Endothelial cell of umbilical vein (primary cell): ENCODE data around the gene ERCC4. TPM values are rescaled to one million over a fixed set of nuclear protein-coding genes. Genes with fewer than 3 reads are reported as not detected.

Experiments used
- BruUV-seq: library from RNA; stranded (reverse); fragments of 400-500 nt; replicated peaks from 2 replicates; lab custom pipeline; 2021; lab: Mats Ljungman, UMichigan
- CTCF ChIA-PET: fragments of 300-600, 350-600 bp; sonication (Branson Sonifier 250); formaldehyde crosslinking; loops from one replicate; lab custom pipeline; 2021; ENCODE audit warnings: antibody characterized with exemption, inconsistent platforms; lab: Charles Lee
- POLR2A ChIA-PET: fragments of 300-600, 350-600 bp; sonication (Branson Sonifier 250); formaldehyde crosslinking; loops from one replicate; lab custom pipeline; 2021; ENCODE audit warnings: antibody characterized with exemption, inconsistent platforms; lab: Charles Lee
- DNase-seq: peaks from one replicate; pipeline ENCODE4 v3.0.0-alpha.2; 2011; ENCODE audit warnings: low read depth, low spot score
- FAIRE-seq: peaks from 2 replicates; lab custom pipeline; 2011; peaks lifted over from hg19 to GRCh38; lab: Jason Lieb, UNC
- H2AFZ ChIP-seq: 2 replicates; pipeline ENCODE4 v1.6.0; 2012; ENCODE audit warnings: low read depth, low read length, control low read depth, inconsistent platforms
- H3K27ac ChIP-seq: 2 replicates; pipeline ENCODE4 v1.5.1; 2011; ENCODE audit warnings: low read depth, mild to moderate bottlenecking, control low read depth, low read length, moderate library complexity; ENCODE audit not compliant: insufficient read depth
- H3K27me3 ChIP-seq, 2 experiments: 2 replicates each; pipeline versions ENCODE4 v1.6.0 to v1.6.1; 2011; ENCODE audit warnings: low read length in 2 of 2, mixed read lengths in 1 of 2; ENCODE audit not compliant: control insufficient read depth in 2 of 2, insufficient read depth in 2 of 2
- H3K36me3 ChIP-seq, 2 experiments: 2 replicates in 1 of 2; 3 replicates in 1 of 2; pipeline ENCODE4 v1.5.1; 2011; ENCODE audit warnings: low read length in 2 of 2, mild to moderate bottlenecking in 1 of 2, moderate library complexity in 1 of 2; ENCODE audit not compliant: control insufficient read depth in 2 of 2, insufficient read depth in 2 of 2; ENCODE audit errors: extremely low read depth in 1 of 2
- H3K4me1 ChIP-seq: 3 replicates; pipeline ENCODE4 v1.5.1; 2011; ENCODE audit warnings: mild to moderate bottlenecking, low read length; ENCODE audit not compliant: control insufficient read depth, insufficient read depth; ENCODE audit errors: extremely low read depth
- H3K4me2 ChIP-seq: 2 replicates; pipeline ENCODE4 v1.6.1; 2011; ENCODE audit warnings: low read length, control low read depth, mixed read lengths; ENCODE audit not compliant: insufficient read depth
- H3K4me3 ChIP-seq, 3 experiments: fragments of 200-600 bp in 1 of 3; sonication (generic), shearing (Covaris generic) in 1 of 3; replicated peaks in 1 of 3; 2 replicates each; pipeline ENCODE4 v1.5.1; 2011 to 2016; ENCODE audit warnings: control low read depth in 3 of 3, low read length in 3 of 3, mild to moderate bottlenecking in 2 of 3, inconsistent platforms in 1 of 3, low read depth in 1 of 3, moderate library complexity in 1 of 3; ENCODE audit not compliant: insufficient read depth in 1 of 3
- H3K79me2 ChIP-seq: 2 replicates; pipeline ENCODE4 v1.6.0; 2012; ENCODE audit warnings: low read length, inconsistent platforms; ENCODE audit not compliant: control insufficient read depth, insufficient read depth
- H3K9ac ChIP-seq: replicated peaks from 2 replicates; pipeline ENCODE3; 2011; ENCODE audit warnings: low read length, control low read depth; ENCODE audit not compliant: insufficient read depth; ENCODE audit errors: extremely low read depth
- H3K9me1 ChIP-seq: replicated peaks from 3 replicates; pipeline ENCODE4 v1.6.0; 2011; ENCODE audit warnings: mild to moderate bottlenecking, low read length; ENCODE audit not compliant: control insufficient read depth, insufficient read depth; ENCODE audit errors: extremely low read depth
- H3K9me3 ChIP-seq: replicated peaks from 2 replicates; pipeline ENCODE4 v1.5.1; 2012; ENCODE audit warnings: low read length, inconsistent platforms; ENCODE audit not compliant: control insufficient read depth, insufficient read depth
- H4K20me1 ChIP-seq: replicated peaks from 2 replicates; pipeline ENCODE3; 2011; ENCODE audit warnings: mild to moderate bottlenecking, low read length; ENCODE audit not compliant: control insufficient read depth, insufficient read depth; ENCODE audit errors: extremely low read depth
- EZH2 ChIP-seq: IDR thresholded peaks from 2 replicates; pipeline ENCODE4 v1.6.1; 2012; ENCODE audit warnings: borderline replicate concordance, low read depth, mild to moderate bottlenecking, moderate library complexity, low read length, inconsistent platforms; ENCODE audit not compliant: severe bottlenecking
- FOS ChIP-seq: IDR thresholded peaks from 2 replicates; pipeline ENCODE4 v1.6.1; 2011; ENCODE audit warnings: mild to moderate bottlenecking, low read length, moderate library complexity, borderline replicate concordance; ENCODE audit not compliant: insufficient read depth
- GATA2 ChIP-seq: IDR thresholded peaks from 2 replicates; pipeline ENCODE4 v1.7.0; 2011; ENCODE audit warnings: low read depth, mild to moderate bottlenecking, moderate library complexity, mixed read lengths, low read length; ENCODE audit not compliant: insufficient read length, insufficient read depth
- JUN ChIP-seq: IDR thresholded peaks from 2 replicates; pipeline ENCODE4 v1.6.1; 2011; ENCODE audit warnings: borderline replicate concordance, low read depth; ENCODE audit not compliant: insufficient read length, insufficient read depth
- MYC ChIP-seq: IDR thresholded peaks from one replicate; pipeline ENCODE4 v1.6.1; 2011; ENCODE audit warnings: mild to moderate bottlenecking, low read depth, low read length
- POLR2A ChIP-seq: IDR thresholded peaks from 2 replicates; pipeline ENCODE4 v1.6.1; 2012; ENCODE audit warnings: low read depth, mild to moderate bottlenecking, control low read depth, low read length
- POLR2AphosphoS5 ChIP-seq: IDR thresholded peaks from 2 replicates; pipeline ENCODE4 v1.6.1; 2012; ENCODE audit warnings: low read depth, mild to moderate bottlenecking, control low read depth, low read length, moderate library complexity; ENCODE audit not compliant: insufficient read depth
- dilution Hi-C: fragments of 300-500 bp; cut with MboI; formaldehyde crosslinking; loops from one replicate; pipeline ENCODE4 v1.15.0; 2019; ENCODE audit warnings: low sequenced_read_pairs; ENCODE audit not compliant: extremely low pct_ligation_motif_present
- intact Hi-C: fragments of 100-400 bp; cut with micrococcal nuclease; formaldehyde crosslinking; loops from one replicate; pipeline ENCODE4 v1.10.0; 2022
- polyA plus RNA-seq, 4 experiments: library from polyadenylated mRNA; depleted of rRNA in 3 of 4; stranded (reverse) in 3 of 4; unstranded in 1 of 4; fragments of >200 nt; gene quantifications; 2 replicates each; pipeline versions ENCODE4 v1.2.1 to v1.2.3, GENCODE V29; 2011 to 2012; ENCODE audit warnings: missing spikeins in 1 of 4
- total RNA-seq: library from RNA; stranded (reverse); gene quantifications from 2 replicates; pipeline ENCODE4 v1.2.3, GENCODE V29; 2021
- TF ChIP-seq, protein P1 (sequence below): IDR thresholded peaks from 2 replicates; pipeline ENCODE4 v1.6.1; 2011; ENCODE audit not compliant: insufficient read depth, insufficient read length
- TF ChIP-seq, protein P2 (sequence below), 2 donors: IDR thresholded peaks; 1 replicate in 1 of 2; 2 replicates in 1 of 2; pipeline ENCODE4 v1.5.1; 2011; ENCODE audit warnings: low read length in 2 of 2, mild to moderate bottlenecking in 2 of 2, moderate library complexity in 2 of 2, control low read depth in 1 of 2, inconsistent platforms in 1 of 2, low read depth in 1 of 2; ENCODE audit not compliant: insufficient read depth in 1 of 2; ENCODE audit errors: extremely low read depth in 1 of 2

ERCC4 gene
- total and polyA plus RNA-seq, 2 donors (not counting 3 experiments of a cell fraction or from before 2014, with no cell fraction given) = 4.9 to 17.1 TPM

DNA sequence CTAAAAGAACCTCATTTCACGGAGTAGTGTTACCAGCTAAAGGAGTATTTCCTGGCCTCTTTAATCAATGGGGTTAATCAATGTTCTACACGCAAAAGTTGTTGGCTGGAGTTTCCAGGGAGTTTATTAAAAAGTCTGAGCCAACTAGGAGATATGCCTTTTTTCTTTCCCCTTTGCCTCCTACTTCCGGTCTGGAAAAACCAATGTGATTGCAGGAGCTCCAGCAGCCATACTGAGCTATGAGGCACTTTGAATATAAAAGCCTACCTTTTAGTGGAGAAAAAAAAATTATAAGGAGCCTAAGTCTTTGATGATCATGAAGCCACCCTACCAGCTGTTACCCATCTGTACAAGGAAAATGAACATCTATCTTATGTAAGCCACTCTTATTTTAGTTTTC is 17.9 kb upstream of the ERCC4 start:
- Histone ChIP-seq H3K4me3 (no peak overlapping the region), H3K27ac (no peak overlapping the region), H3K9me1 (no peaks in the 10 kb centered on the region), H3K27me3 (peaks cover 0 to 2% of the 10 kb centered on the region in 2 experiments), H3K4me2 (no peak overlapping the region), H3K4me1 (no peaks in the 10 kb centered on the region), H3K36me3 (no peaks in the 10 kb centered on the region), H3K9ac (no peak overlapping the region), H3K9me3 (no peaks in the 10 kb centered on the region), H4K20me1 (no peaks in the 10 kb centered on the region), H3K79me2 (no peaks in the 10 kb centered on the region), H2AFZ (no peak overlapping the region)
- CTCF ChIA-PET = interaction anchor here (1.2 to 1.4 kb wide), 3 partner anchors 14 to 28 kb away, joined by 3 to 6 read pairs (median 4); partner anchors contain the start of gene ERCC4
- POLR2A ChIA-PET = no interaction called here
- dilution Hi-C loops (no loop called here), intact Hi-C loops (no loop called here)
- no TSS peak for BruUV-seq
- no peak for FAIRE-seq
- DNase-seq = no peak
- no peak for TF ChIP-seq MYC
- TF ChIP-seq, protein P1, sequence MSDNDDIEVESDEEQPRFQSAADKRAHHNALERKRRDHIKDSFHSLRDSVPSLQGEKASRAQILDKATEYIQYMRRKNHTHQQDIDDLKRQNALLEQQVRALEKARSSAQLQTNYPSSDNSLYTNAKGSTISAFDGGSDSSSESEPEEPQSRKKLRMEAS = no peak
- TF ChIP-seq, protein P2, sequence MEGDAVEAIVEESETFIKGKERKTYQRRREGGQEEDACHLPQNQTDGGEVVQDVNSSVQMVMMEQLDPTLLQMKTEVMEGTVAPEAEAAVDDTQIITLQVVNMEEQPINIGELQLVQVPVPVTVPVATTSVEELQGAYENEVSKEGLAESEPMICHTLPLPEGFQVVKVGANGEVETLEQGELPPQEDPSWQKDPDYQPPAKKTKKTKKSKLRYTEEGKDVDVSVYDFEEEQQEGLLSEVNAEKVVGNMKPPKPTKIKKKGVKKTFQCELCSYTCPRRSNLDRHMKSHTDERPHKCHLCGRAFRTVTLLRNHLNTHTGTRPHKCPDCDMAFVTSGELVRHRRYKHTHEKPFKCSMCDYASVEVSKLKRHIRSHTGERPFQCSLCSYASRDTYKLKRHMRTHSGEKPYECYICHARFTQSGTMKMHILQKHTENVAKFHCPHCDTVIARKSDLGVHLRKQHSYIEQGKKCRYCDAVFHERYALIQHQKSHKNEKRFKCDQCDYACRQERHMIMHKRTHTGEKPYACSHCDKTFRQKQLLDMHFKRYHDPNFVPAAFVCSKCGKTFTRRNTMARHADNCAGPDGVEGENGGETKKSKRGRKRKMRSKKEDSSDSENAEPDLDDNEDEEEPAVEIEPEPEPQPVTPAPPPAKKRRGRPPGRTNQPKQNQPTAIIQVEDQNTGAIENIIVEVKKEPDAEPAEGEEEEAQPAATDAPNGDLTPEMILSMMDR (IDR thresholded peaks at IDR 0.05; ENCODE audit: extremely low read depth in 1 of 2, insufficient read depth in 1 of 2, low read depth in 1 of 2, low read length in 2 of 2) = no peak
- no peak for TF ChIP-seq GATA2
- TF ChIP-seq JUN = no peak
- no peak for TF ChIP-seq POLR2AphosphoS5
- TF ChIP-seq POLR2A = no peak
- TF ChIP-seq FOS = no peak
- no peak for TF ChIP-seq EZH2
